ENCODE measurements around the gene ZNF385C. TPM values are rescaled to one million over a fixed set of nuclear protein-coding genes. Genes with fewer than 3 reads are reported as not detected.

The ZNF385C gene
- total RNA-seq, 1 donor from 2014 or later, result 0.16 TPM

DNA sequence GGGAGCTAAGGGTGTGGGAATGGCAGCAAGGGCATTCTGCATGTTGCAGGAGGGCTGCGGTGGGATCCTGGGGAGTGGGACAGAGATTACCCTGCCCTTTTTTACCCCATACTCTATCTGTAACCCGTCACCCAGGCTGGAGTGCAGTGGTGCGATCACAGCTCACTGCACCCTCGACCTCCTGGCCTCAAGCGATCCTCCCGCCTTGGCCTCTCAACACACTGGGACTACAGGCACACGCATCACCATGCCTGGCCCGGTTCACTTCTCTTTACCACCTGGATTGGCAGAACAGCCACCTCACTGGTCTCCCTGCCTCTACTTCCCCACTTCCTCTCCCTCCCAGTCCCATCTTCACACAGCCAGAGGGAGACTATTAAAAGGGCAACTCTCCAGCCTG, 9.5 kb downstream of the ZNF385C start:
- H3K4me3 Mint-ChIP-seq (ENCODE audit: unreplicated experiment), result no peak overlapping the region
- peaks cover 16% of the 10 kb centered on the region for H3K27me3 Mint-ChIP-seq (ENCODE audit: unreplicated experiment)
- TF ChIP-seq, protein P1, sequence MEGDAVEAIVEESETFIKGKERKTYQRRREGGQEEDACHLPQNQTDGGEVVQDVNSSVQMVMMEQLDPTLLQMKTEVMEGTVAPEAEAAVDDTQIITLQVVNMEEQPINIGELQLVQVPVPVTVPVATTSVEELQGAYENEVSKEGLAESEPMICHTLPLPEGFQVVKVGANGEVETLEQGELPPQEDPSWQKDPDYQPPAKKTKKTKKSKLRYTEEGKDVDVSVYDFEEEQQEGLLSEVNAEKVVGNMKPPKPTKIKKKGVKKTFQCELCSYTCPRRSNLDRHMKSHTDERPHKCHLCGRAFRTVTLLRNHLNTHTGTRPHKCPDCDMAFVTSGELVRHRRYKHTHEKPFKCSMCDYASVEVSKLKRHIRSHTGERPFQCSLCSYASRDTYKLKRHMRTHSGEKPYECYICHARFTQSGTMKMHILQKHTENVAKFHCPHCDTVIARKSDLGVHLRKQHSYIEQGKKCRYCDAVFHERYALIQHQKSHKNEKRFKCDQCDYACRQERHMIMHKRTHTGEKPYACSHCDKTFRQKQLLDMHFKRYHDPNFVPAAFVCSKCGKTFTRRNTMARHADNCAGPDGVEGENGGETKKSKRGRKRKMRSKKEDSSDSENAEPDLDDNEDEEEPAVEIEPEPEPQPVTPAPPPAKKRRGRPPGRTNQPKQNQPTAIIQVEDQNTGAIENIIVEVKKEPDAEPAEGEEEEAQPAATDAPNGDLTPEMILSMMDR (IDR thresholded peaks at IDR 0.05), result no peak
- no peaks in the 10 kb centered on the region for H3K9me3 Mint-ChIP-seq (ENCODE audit: unreplicated experiment)
- peaks cover 8% of the 10 kb centered on the region for H3K4me1 Mint-ChIP-seq (ENCODE audit: unreplicated experiment)
- H3K36me3 Mint-ChIP-seq (ENCODE audit: unreplicated experiment), result no peaks in the 10 kb centered on the region
- H3K27ac Mint-ChIP-seq (ENCODE audit: unreplicated experiment), result no peak overlapping the region
- DNase-seq (ENCODE audit: extremely low spot score, unreplicated experiment), result no peak

DNA sequence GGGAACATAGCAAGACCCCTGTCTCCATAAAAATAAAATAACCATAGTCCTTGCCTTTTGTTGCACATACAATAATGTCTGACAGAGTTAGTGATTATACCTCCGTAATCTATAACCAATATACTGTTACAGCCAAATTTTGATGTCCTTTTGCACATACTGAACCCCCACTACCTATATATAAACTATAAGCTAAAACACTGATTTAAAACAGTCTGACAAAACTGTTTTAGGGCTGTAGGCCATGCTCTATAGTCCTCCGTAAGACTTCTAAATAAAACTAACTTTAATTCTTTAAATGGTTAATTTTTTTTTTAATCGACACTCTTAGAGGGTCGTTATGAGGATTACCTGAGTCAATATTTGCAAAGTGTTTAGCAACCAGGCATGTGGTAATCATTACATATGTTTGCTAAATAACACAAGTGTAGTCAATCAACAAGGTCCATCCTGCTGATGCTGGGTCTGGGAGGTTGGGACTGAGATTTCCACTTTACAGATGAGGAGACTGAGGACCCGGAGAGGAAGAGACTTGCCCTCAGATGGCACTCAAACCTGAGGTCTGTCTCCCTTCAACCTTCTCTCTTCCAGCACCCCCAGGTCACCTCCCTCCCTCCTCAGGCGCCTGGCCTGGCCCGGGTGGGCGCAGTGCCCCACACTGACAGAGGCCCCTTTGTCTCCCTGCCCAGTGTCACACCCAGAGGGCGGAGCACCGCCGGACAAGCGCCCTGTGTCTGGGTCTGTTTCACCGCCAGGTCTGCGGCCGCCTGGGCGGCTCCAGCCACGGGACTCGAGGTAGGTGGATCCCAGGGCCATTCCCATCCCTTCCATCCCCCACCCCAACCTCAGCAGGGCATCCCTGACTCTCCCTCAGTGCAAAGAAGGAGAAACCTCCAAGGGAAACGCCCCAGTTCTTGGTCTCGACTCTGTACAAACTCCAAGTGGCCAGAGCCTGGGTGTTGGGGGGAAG, 10.3 kb downstream of the ZNF385C start:
- Mint-ChIP-seq H3K36me3 (ENCODE audit: unreplicated experiment) (no peaks in the 10 kb centered on the region), H3K27ac (ENCODE audit: unreplicated experiment) (no peak overlapping the region), H3K4me1 (ENCODE audit: unreplicated experiment) (peaks cover 8% of the 10 kb centered on the region), H3K27me3 (ENCODE audit: unreplicated experiment) (peaks cover 16% of the 10 kb centered on the region), H3K4me3 (ENCODE audit: unreplicated experiment) (no peak overlapping the region), H3K9me3 (ENCODE audit: unreplicated experiment) (no peaks in the 10 kb centered on the region)
- DNase-seq (ENCODE audit: extremely low spot score, unreplicated experiment), result no peak
- TF ChIP-seq, protein P1 (IDR thresholded peaks at IDR 0.05), result no peak

DNA sequence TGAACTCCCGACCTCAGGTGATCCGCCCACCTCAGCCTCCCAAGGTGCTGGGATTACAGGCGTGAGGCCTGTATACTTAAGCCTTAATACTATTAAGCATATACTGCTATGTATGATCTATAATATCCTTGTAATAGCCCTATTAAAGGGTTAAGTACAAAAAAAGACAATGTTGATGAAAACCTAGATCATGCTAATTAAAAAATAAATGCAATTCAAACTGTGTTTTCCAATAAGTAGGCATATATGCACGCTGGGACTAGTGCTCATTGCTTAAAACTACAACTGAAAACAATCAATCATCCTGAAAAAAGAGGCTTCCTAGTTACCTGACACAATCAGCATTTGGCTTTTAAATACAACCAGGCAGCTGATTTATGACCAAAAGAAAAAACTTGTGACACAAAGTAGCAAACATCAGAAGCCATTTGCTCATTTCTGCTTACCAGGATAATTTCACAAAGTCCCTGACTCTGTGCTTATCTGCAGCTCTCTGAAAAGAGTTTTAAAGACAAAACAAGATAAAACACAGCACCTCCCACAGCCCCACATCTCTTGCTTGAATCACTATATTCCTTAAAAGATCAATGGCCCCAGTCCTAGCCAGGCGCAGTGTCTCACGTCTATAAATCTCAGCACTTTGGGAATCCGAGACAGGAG, 11.1 kb downstream of the ZNF385C start:
- Mint-ChIP-seq H3K27ac (ENCODE audit: unreplicated experiment) (no peak overlapping the region), H3K36me3 (ENCODE audit: unreplicated experiment) (no peaks in the 10 kb centered on the region), H3K27me3 (ENCODE audit: unreplicated experiment) (peaks cover 16% of the 10 kb centered on the region), H3K9me3 (ENCODE audit: unreplicated experiment) (no peaks in the 10 kb centered on the region), H3K4me3 (ENCODE audit: unreplicated experiment) (no peak overlapping the region), H3K4me1 (ENCODE audit: unreplicated experiment) (no peaks in the 10 kb centered on the region)
- DNase-seq (ENCODE audit: extremely low spot score, unreplicated experiment), result no peak
- TF ChIP-seq, protein P1 (IDR thresholded peaks at IDR 0.05), result no peak

DNA sequence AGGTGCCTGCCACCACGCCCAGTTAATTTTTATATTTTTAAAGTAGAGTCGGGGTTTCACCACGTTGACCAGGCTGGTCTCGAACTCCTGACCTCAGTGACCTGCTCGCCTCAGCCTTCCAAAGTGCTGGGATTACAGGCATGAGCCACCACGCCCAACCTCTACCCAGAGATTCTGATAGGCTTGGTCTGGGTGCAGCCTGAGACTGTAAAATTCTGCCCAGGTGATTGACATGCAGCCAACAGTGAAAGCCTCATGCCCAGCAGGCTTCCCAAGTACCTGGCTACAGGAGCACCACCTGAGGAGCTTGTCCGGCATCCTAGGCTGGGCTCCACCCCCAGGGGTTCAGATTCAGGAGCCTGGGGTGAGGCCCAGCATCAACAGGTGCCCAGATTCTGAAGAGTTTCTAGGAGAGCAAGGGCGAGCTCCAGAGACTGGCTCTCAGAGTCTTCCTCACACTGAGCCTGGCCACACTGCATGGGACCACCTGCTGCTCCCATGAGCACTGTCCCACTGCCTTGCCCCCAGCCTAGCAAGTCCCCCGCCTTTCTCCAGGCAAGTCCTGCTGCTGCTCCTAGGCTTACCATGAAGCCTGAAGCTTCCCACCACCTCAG, 16.6 kb downstream of the ZNF385C start:
- Mint-ChIP-seq H3K9me3 (ENCODE audit: unreplicated experiment) (no peaks in the 10 kb centered on the region), H3K4me1 (ENCODE audit: unreplicated experiment) (no peaks in the 10 kb centered on the region)

More for the DNA sequence above, 16.6 kb downstream of the ZNF385C start:
- TF ChIP-seq, protein P1 (IDR thresholded peaks at IDR 0.05), result no peak
- no peak for DNase-seq (ENCODE audit: extremely low spot score, unreplicated experiment)
- Mint-ChIP-seq H3K27ac (ENCODE audit: unreplicated experiment) (no peak overlapping the region), H3K27me3 (ENCODE audit: unreplicated experiment) (peaks cover 8% of the 10 kb centered on the region), H3K4me3 (ENCODE audit: unreplicated experiment) (no peak overlapping the region), H3K36me3 (ENCODE audit: unreplicated experiment) (no peaks in the 10 kb centered on the region)
